ENCODE data around the gene KCNH8. TPM values are rescaled to one million over a fixed set of nuclear protein-coding genes. Genes with fewer than 3 reads are reported as not detected.

The KCNH8 gene
- total RNA-seq, 4 donors from 2014 or later: 0.11 to 0.42 (median 0.26) TPM

GRCh38 chr3:19263606-19264005 lies 115.3 kb downstream of the KCNH8 start:
- Histone ChIP-seq H3K4me3 (no peak overlapping the region), H3K27ac (replicated peaks in 1 of 4) (no peak overlapping the region), H3K27me3 (no peaks in the 10 kb centered on the region), H3K4me1 (no peaks in the 10 kb centered on the region), H3K9me3 (no peaks in the 10 kb centered on the region), H3K36me3 (no peaks in the 10 kb centered on the region)
- intact Hi-C loops (cut with DNase I): no loop called here
- WGBS: 77% methylated on average over 3 of the region's 3 CpGs
- DNase-seq (ENCODE audit: extremely low spot score): no peak
- TF ChIP-seq POLR2AphosphoS5 (IDR thresholded peaks at IDR 0.05) (no peak), EP300 (IDR thresholded peaks at IDR 0.05) (no peak), CTCF (IDR thresholded peaks at IDR 0.05) (no peak), POLR2A (IDR thresholded peaks at IDR 0.05; ENCODE audit: low read depth) (no peak)

GRCh38 chr3:19264424-19264823 lies 116.1 kb downstream of the KCNH8 start:
- Histone ChIP-seq H3K9me3 (no peaks in the 10 kb centered on the region), H3K27me3 (no peaks in the 10 kb centered on the region), H3K4me3 (no peak overlapping the region), H3K27ac (replicated peaks in 1 of 4) (no peak overlapping the region), H3K4me1 (no peaks in the 10 kb centered on the region), H3K36me3 (no peaks in the 10 kb centered on the region)
- WGBS: 75% methylated on average over 6 of the region's 6 CpGs
- DNase-seq (ENCODE audit: extremely low spot score): no peak
- TF ChIP-seq POLR2AphosphoS5 (IDR thresholded peaks at IDR 0.05) (no peak), EP300 (IDR thresholded peaks at IDR 0.05) (no peak), CTCF (IDR thresholded peaks at IDR 0.05) (no peak), POLR2A (IDR thresholded peaks at IDR 0.05; ENCODE audit: low read depth) (no peak)
- intact Hi-C loops (cut with DNase I): no loop called here

DNA sequence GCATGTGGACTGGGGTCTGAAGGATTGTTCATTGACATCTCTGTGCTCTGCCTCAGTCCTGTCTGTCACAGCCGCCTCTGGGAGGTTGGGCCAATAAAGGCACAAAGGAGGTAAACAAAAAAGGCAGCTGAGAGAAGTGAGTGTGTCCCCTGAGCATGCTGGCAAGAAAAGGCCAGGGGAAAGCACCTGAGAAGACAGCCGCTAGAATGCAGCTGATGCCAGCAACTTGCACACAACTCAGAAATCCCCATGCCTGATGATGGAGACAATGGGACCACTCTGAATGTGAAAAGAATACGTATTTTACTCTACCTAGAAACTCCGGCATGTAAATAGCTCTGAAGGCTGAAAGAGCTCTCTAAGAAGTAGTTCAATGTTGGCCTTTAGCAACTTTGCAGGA lies 118.7 kb downstream of the KCNH8 start:
- H3K27ac ChIP-seq (replicated peaks in 1 of 4): no peak overlapping the region
- H3K36me3 ChIP-seq: no peaks in the 10 kb centered on the region
- TF ChIP-seq POLR2AphosphoS5 (IDR thresholded peaks at IDR 0.05) (no peak), POLR2A (IDR thresholded peaks at IDR 0.05; ENCODE audit: low read depth) (no peak), EP300 (IDR thresholded peaks at IDR 0.05) (no peak), CTCF (IDR thresholded peaks at IDR 0.05) (no peak)
- H3K4me1 ChIP-seq: no peaks in the 10 kb centered on the region
- 54% methylated on average over 4 of the region's 4 CpGs for whole genome bisulfite sequencing
- DNase-seq (ENCODE audit: extremely low spot score): no peak
- intact Hi-C loops (cut with DNase I): no loop called here
- H3K9me3 ChIP-seq: no peaks in the 10 kb centered on the region
- no peaks in the 10 kb centered on the region for H3K27me3 ChIP-seq
- H3K4me3 ChIP-seq: no peak overlapping the region

DNA sequence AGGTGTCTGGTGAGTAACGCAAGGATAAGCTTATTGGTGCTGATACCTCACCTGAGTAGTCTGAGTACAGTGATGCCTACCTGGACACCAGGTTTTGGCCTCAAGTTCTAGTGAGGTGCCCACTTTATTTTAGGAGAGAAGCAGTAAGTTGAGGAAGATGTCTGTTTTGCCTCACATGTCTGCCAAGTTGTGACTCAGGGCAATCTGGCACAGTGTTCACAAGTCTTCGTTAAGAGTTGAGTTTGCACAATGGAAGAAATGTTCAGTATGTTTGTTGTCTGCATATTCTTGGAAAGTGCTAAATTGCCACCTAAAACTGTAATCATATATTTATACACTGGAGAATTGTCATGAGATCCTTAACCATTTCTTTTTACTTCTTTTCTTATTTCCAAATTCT lies 122.2 kb downstream of the KCNH8 start:
- intact Hi-C loops (cut with DNase I): no loop called here
- 90% methylated on average over 2 of the region's 2 CpGs for WGBS
- Histone ChIP-seq H3K36me3 (no peaks in the 10 kb centered on the region), H3K27me3 (no peaks in the 10 kb centered on the region), H3K27ac (replicated peaks in 1 of 4) (no peak overlapping the region), H3K9me3 (no peaks in the 10 kb centered on the region), H3K4me3 (no peak overlapping the region), H3K4me1 (no peaks in the 10 kb centered on the region)
- no peak for TF ChIP-seq EP300 (IDR thresholded peaks at IDR 0.05)
- TF ChIP-seq CTCF (IDR thresholded peaks at IDR 0.05): no peak
- no peak for TF ChIP-seq POLR2A (IDR thresholded peaks at IDR 0.05; ENCODE audit: low read depth)
- no peak for TF ChIP-seq POLR2AphosphoS5 (IDR thresholded peaks at IDR 0.05)
- no peak for DNase-seq (ENCODE audit: extremely low spot score)

GRCh38 chr3:19272296-19272695 lies 124.0 kb downstream of the KCNH8 start:
- Histone ChIP-seq H3K4me3 (no peak overlapping the region), H3K27me3 (no peaks in the 10 kb centered on the region), H3K9me3 (no peaks in the 10 kb centered on the region), H3K27ac (replicated peaks in 1 of 4) (no peak overlapping the region), H3K4me1 (no peaks in the 10 kb centered on the region), H3K36me3 (no peaks in the 10 kb centered on the region)
- no peak for DNase-seq (ENCODE audit: extremely low spot score)
- TF ChIP-seq CTCF (IDR thresholded peaks at IDR 0.05): no peak
- no peak for TF ChIP-seq POLR2AphosphoS5 (IDR thresholded peaks at IDR 0.05)
- TF ChIP-seq EP300 (IDR thresholded peaks at IDR 0.05): no peak
- no peak for TF ChIP-seq POLR2A (IDR thresholded peaks at IDR 0.05; ENCODE audit: low read depth)
- intact Hi-C loops (cut with DNase I): no loop called here
- 98% methylated on average over 3 of the region's 3 CpGs for WGBS
